Left lung (tissue), 10 donors: ENCODE data around the gene MSGN1. TPM values are rescaled to one million over a fixed set of nuclear protein-coding genes. Genes with fewer than 3 reads are reported as not detected.

Experiments used
- ATAC-seq: fragments of 200-7000 bp; cut with Tn5 transposase; one replicate; pipeline ENCODE4 v1.9.1; 2020; ENCODE audit warnings: moderate library complexity
- DNase-seq, 4 donors: peaks; one replicate each; pipeline ENCODE4 v3.0.0-alpha.2; 2013 to 2020
- H3K27ac ChIP-seq, 2 donors: fragments of 200-600 bp; sonication (generic) in 1 of 2; one replicate each; pipeline versions ENCODE4 v1.5.0 to v1.8.0; 2020 to 2021
- H3K27me3 ChIP-seq, 2 donors: fragments of 200-600 bp; sonication (generic) in 1 of 2; one replicate each; pipeline versions ENCODE4 v1.5.0 to v1.8.0; 2020 to 2021
- H3K36me3 ChIP-seq, 2 donors: fragments of 200-600 bp; sonication (generic) in 1 of 2; one replicate each; pipeline versions ENCODE4 v1.5.0 to v1.8.0; 2020 to 2021
- H3K4me1 ChIP-seq, 2 donors: fragments of 200-600 bp; one replicate each; pipeline ENCODE4 v1.8.0; 2021
- H3K4me3 ChIP-seq, 2 donors: fragments of 200-600 bp; sonication (generic) in 1 of 2; one replicate each; pipeline versions ENCODE4 v1.5.0 to v1.8.0; 2020 to 2021; ENCODE audit warnings: mild to moderate bottlenecking in 1 of 2
- H3K9me3 ChIP-seq, 2 donors: fragments of 200-600 bp; sonication (generic) in 1 of 2; one replicate each; pipeline versions ENCODE4 v1.5.0 to v1.8.0; 2020 to 2021
- intact Hi-C, 2 donors: fragments of 100-400 bp; cut with DNase I; formaldehyde crosslinking; loops; one replicate each; pipeline versions ENCODE4 v1.11.2 to v1.14.2; 2022
- polyA plus RNA-seq, 6 donors: library from polyadenylated mRNA; unstranded; fragments of 120-200 nt; gene quantifications; one replicate each; pipeline ENCODE4 v1.2.1, GENCODE V29; 2013; ENCODE audit not compliant: insufficient read length in 6 of 6
- total RNA-seq, 2 donors: library from RNA; stranded (reverse); fragmentation: NEBNext Ultra II Directional; extraction: Animal tissue kit (Norgen Biotek cat#: 25700); gene quantifications; one replicate each; pipeline ENCODE4 v1.2.1, GENCODE V29; 2021
- TF ChIP-seq, protein P1 (sequence below), 2 donors: fragments of 200-600 bp; sonication (generic) in 1 of 2; IDR thresholded peaks; one replicate each; pipeline versions ENCODE4 v1.5.0 to v1.8.0; 2021; ENCODE audit warnings: antibody characterized with exemption in 2 of 2
- donor health status: DM: no; HTN: yes; CAD: no.
- donor health status: DM: no; HTN: no; CAD: no.

MSGN1 gene
- total and polyA plus RNA-seq, 8 donors: not detected

DNA sequence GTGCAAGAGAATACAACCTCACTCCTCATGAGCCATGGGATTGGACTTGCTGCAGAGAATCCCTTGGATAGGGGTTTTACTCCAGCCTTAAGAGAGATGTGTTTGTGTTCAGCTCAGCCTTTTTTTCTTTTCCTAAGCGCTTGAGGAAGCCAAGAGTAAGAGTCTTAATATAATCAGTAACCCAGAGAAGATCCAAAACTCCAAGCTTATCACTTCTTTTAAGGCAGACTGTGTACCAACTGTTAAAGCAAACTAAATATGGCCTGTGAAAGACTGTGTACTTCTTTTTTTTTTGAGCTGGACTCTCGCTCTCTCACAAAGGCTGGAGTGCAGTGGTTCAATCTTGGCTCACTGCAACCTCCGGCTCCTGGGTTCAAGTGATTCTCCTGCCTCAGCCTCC lies 30.4 kb downstream of the MSGN1 start:
- ATAC-seq (no peak), DNase-seq (no peak)
- no peak overlapping the region for H3K4me3 ChIP-seq
- no peaks in the 10 kb centered on the region for H3K9me3 ChIP-seq
- intact Hi-C loops: no loop called here
- TF ChIP-seq, protein P1, sequence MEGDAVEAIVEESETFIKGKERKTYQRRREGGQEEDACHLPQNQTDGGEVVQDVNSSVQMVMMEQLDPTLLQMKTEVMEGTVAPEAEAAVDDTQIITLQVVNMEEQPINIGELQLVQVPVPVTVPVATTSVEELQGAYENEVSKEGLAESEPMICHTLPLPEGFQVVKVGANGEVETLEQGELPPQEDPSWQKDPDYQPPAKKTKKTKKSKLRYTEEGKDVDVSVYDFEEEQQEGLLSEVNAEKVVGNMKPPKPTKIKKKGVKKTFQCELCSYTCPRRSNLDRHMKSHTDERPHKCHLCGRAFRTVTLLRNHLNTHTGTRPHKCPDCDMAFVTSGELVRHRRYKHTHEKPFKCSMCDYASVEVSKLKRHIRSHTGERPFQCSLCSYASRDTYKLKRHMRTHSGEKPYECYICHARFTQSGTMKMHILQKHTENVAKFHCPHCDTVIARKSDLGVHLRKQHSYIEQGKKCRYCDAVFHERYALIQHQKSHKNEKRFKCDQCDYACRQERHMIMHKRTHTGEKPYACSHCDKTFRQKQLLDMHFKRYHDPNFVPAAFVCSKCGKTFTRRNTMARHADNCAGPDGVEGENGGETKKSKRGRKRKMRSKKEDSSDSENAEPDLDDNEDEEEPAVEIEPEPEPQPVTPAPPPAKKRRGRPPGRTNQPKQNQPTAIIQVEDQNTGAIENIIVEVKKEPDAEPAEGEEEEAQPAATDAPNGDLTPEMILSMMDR (IDR thresholded peaks at IDR 0.05): no peak
- H3K27me3 ChIP-seq: no peaks in the 10 kb centered on the region
- no peak overlapping the region for H3K27ac ChIP-seq
- H3K4me1 ChIP-seq: no peaks in the 10 kb centered on the region
- H3K36me3 ChIP-seq: no peaks in the 10 kb centered on the region

DNA sequence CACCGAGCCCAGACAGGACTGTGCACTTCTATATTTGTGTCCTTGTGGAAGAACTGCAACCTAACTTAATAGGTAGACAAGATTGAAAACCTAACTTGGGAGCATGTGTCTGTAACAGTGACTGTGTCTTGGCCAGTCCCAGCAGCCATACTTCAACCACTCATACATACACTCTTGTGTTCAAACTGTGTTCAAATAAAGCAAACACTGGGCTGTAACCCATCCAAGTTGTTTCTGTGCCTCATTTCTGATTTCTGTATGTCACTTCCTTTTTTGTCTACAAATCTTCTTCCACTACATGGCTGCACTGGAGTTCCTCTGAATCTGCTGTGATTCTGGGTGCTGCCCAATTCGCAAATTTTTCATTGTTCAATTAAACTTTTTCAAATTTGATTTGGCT lies 31.0 kb downstream of the MSGN1 start:
- Histone ChIP-seq H3K27me3 (no peaks in the 10 kb centered on the region), H3K4me3 (no peak overlapping the region), H3K9me3 (no peaks in the 10 kb centered on the region), H3K36me3 (no peaks in the 10 kb centered on the region), H3K4me1 (no peaks in the 10 kb centered on the region), H3K27ac (no peak overlapping the region)
- intact Hi-C loops: no loop called here
- ATAC-seq (peak; percentile 48), DNase-seq (no peak)
- TF ChIP-seq, protein P1 (IDR thresholded peaks at IDR 0.05): no peak

DNA sequence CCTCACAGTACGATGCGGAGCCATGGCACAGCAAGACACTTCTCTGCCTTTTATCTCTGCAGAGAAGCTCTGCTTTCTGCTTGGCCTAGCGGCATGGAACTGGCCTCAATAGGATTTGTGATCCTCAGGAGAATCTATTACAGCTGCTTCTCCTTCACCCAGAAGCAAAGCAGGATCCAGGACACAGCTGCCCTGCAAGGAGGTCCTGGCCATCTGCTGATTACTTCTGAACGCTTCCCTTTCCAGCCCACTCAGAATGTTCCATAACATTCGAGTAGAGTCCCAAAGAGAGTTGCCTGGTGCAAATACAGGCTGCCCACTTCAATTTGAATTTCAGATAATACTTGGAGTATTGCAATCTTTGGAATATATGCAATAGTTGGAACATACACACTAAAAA lies 33.0 kb downstream of the MSGN1 start:
- Histone ChIP-seq H3K36me3 (no peaks in the 10 kb centered on the region), H3K9me3 (no peaks in the 10 kb centered on the region), H3K4me1 (no peaks in the 10 kb centered on the region), H3K4me3 (no peak overlapping the region), H3K27ac (no peak overlapping the region), H3K27me3 (no peaks in the 10 kb centered on the region)
- intact Hi-C loops: no loop called here
- ATAC-seq: no peak
- TF ChIP-seq, protein P1 (IDR thresholded peaks at IDR 0.05): no peak
- no peak for DNase-seq

DNA sequence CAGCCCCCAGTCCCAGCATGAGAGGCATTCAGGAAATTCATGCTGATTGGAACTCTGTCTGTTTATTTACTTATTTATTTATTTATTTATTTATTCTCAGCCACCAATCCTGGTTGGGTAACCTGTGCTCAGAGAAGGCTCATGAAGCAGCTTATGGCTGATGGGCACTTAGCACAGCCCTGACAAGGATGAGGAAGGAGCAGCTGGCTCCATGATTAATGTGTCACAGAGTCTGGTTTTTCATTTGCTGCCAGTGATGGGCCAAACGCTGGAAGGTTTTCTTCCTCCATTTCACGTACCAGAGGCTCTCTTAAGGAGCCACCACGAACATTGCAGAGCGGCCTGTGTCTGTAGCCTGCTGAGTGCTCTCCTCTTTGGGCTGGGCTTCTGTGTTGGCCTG lies 33.9 kb downstream of the MSGN1 start:
- intact Hi-C loops: loop anchor here in 1 of 2 donors (10.0 kb wide), 2 partner anchors 325 to 525 kb away; no protein-coding TSS in a partner anchor
- Histone ChIP-seq H3K4me1 (no peaks in the 10 kb centered on the region), H3K36me3 (no peaks in the 10 kb centered on the region), H3K9me3 (no peaks in the 10 kb centered on the region), H3K27ac (no peak overlapping the region), H3K27me3 (no peaks in the 10 kb centered on the region), H3K4me3 (no peak overlapping the region)
- TF ChIP-seq, protein P1 (IDR thresholded peaks at IDR 0.05): no peak
- ATAC-seq (no peak), DNase-seq (no peak)

- H3K36me3 ChIP-seq: no peaks in the 10 kb centered on the region
- H3K4me3 ChIP-seq: no peak overlapping the region
- H3K27me3 ChIP-seq: no peaks in the 10 kb centered on the region
- ATAC-seq: peak; percentile 95
- H3K27ac ChIP-seq: no peak overlapping the region
- intact Hi-C loops: loop anchor here in 1 of 2 donors (10.0 kb wide), 2 partner anchors 323 to 523 kb away; no protein-coding TSS in a partner anchor
- TF ChIP-seq, protein P1 (IDR thresholded peaks at IDR 0.05): peak; percentile 67 to 84
- H3K9me3 ChIP-seq: no peaks in the 10 kb centered on the region
- no peaks in the 10 kb centered on the region for H3K4me1 ChIP-seq
- DNase-seq: peak in 3 of 4 donors; percentile 30 to 61 (median 31)
Observed at GRCh38 chr2:17851731-17852585, 35.7 kb downstream of the MSGN1 start.
